HG03280 (cell line): ENCODE results near the gene PPP2R5A.
"Not testable (repeated sequence)": the region's sequence is repeated elsewhere in the genome, so short reads cannot be mapped to it uniquely, and the experiment has no call there.

Experiments used
- ATAC-seq: cut with Tn5 transposase; IDR thresholded peaks from one replicate; pipeline ENCODE4 v1.9.1; 2021; ENCODE audit warnings: mild to moderate bottlenecking, moderate library complexity; ENCODE audit not compliant: unreplicated experiment

PPP2R5A gene

DNA sequence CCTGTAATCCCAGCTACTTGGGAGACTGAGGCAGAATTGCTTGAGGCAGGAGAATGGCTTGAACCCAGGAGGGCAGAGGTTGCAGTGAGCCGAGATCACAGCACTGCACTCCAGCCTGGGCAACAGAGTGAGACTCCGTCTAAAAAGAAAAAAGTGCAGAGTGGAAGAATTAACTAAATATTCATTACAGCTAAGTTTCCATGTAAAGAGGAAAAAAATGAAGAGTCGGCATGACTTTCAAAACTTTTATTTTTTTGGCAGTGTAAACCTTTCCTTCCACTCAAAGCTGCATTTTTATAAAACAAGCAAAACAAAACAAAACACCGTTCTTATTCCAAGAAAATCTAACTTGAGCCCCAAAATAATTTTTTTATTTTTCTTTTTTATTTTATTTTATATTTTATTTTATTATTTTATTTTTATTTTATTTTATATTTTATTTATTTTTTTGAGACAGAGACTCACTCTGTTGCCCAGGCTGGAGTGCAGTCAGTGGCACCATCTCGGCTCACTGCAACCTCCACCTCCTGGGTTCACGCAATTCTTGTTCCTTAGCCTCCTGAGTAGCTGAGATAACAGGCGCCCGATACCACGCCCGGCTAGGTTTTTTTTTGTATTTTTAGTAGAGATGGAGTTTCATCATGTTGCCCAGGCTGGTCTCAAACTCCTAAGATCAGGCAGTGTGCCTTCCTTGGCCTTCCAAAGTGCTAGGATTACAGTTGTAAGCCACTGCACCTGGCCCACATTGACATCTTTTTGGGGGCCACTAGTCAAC, 66.6 kb downstream of the PPP2R5A start:
- no peak for ATAC-seq

GRCh38 chr1:212353181-212353580, 68.0 kb downstream of the PPP2R5A start:
- ATAC-seq, result no peak

DNA sequence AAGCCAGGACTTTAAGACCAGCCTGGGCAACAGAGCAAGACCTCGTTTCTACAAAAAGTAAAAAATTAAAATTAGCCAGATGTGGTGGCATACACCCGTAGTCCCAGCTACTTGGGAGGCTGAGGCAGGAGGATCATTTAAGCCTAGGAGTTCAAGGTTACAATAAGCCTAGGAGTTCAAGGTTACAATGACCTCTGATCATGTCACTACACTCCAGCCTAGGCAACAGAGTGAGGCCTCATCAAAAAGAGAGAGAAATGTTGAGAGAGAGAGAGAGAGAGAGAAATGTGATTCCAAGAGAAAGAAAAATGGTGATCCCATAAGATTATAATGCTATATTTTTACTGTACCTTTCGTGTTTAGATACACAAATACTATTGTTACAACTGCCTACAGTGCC, 69.3 kb downstream of the PPP2R5A start:
- ATAC-seq, result no peak

- ATAC-seq, result no peak
Observed at GRCh38 chr1:212355230-212355969, 70.2 kb downstream of the PPP2R5A start.

DNA sequence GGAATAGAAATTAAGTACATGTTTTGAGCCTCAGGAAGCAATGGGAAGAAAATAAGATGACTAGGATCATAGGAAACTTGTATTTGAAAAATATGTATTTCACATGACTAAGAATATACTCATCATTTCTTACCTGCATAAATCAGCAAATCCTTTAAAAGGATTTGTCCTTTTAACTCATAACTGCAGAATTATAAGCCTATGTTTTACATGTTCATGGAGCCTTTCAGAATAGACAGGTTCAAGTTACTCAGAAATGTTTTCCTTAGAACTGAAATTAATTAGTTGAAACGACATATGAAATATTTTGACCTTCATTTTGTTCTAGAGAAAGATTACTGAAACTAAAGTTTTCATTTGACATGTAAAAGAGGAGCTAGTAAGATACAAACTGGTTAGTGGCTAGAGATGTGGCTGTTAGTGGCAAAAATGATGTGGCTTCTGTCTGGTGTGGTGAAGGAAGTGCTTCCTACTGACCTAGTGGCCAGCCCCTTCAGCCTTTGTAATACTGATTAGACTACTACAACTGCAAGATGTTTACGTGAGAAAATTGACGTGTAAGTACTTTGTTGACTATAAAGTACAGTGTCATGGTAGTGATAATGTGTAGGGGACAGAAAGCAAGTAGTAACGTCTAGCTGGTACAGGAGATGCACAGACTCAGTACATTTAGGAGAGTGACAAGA, 74.7 kb downstream of the PPP2R5A start:
- no peak for ATAC-seq

DNA sequence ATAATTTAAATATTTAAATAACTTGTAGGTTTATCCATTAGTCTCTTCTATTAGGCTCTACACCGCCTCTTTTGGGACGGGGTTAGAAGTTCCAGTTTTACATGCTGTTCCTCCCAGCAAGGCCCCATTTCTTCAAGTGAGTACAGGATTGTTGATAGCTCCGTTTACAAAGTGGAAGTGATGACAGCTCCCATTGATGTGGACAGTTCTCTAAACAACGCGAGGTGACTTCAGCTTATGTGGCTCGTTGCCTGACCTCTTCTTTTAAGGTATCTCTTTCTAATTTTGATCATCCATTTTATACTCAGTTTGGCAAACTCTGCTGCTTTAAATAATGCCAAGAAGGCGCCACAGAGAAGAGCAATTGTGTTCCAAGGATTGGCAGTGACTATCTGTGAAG, 79.8 kb downstream of the PPP2R5A start:
- ATAC-seq, result no peak

- ATAC-seq, result no peak
Observed at GRCh38 chr1:212366901-212367300, 81.7 kb downstream of the PPP2R5A start.

DNA sequence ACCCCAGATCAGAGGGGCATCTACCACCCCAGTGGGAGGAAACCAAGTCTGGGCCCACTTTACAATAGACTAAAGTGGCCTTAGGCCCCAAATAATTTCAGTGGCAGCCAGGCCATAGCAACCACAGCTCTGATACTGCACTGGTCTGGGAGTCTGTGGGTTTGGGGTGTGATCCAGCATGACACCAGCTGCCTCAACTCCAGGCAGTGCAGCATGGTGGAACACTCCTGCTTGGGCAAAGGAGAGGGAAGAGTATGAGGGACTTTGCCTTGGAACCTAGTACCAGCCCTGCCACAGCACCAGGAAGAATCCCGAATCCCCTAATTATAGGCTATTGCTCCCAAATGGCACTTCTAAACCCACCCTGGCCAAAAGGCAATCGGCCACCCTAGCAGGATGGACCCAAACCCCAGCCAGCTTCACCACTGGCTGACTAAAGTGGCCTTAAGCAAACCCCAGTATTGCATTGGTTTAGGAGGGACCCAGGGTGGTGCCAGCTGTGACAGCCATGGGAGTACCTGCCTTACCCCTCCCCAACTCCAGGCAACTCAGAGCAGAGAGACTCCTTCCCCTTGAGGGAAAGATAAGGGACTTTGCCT, 82.4 kb downstream of the PPP2R5A start:
- ATAC-seq, result no peak

DNA sequence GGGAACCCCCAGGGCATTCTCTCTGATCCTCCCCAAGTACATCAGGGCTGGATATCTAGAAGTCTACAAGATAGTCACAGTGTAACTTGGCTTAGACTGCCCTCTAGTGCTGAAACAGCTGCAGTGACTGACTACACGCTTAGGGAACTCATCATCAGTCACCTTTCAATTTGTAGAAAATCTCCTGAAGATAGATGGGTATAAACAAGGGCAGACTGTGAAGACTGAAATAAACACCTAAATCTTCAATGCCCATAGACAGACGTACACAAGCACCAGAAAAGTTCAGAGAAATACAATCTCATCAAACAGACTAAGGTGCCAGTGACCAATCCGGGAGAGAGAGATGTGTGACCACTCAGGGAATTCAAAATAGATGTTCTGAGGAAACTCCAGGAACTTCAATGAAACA, 82.9 kb downstream of the PPP2R5A start:
- ATAC-seq, result peak; percentile 88

GRCh38 chr1:212375986-212376385, 90.8 kb downstream of the PPP2R5A start:
- no peak for ATAC-seq

DNA sequence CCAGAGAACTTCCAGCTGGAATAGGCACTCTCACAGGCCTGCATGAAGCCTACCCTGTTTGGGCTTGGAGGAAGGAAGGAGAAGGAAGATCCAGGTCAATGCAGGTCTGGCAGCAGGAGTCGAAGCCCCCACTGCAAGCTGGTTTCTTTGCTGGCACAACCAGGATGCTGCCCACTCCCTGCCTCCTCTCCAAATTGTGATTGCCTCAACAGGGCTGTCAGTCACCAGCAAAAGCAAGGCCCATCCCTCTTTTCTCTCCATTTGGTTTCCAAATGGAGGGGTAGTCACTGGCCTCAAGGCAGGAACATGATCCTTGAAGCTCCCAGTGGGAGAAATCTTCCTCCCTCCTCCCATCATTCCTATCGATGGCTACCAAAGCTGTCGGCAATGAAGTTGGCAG, 92.4 kb downstream of the PPP2R5A start:
- ATAC-seq, result no peak

DNA sequence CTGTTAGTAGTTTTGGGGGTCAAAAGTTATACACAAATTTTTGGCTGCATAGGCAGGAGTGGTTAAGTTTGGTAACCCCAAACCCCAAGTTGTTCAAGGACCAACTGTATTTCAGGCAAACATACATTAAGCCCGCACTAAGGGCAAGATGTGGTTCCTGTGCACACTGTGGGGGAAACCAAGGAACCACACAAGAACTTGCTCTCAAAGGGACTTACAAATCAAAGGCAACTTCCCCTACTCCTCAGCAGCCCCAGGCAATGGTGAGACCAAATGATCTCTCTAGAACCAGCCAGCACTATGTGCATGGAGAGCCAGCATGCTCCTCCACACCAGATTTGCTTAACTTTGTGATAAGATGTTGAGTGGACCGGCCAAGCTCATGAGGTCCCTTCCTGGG, 94.2 kb downstream of the PPP2R5A start:
- ATAC-seq, result no peak

DNA sequence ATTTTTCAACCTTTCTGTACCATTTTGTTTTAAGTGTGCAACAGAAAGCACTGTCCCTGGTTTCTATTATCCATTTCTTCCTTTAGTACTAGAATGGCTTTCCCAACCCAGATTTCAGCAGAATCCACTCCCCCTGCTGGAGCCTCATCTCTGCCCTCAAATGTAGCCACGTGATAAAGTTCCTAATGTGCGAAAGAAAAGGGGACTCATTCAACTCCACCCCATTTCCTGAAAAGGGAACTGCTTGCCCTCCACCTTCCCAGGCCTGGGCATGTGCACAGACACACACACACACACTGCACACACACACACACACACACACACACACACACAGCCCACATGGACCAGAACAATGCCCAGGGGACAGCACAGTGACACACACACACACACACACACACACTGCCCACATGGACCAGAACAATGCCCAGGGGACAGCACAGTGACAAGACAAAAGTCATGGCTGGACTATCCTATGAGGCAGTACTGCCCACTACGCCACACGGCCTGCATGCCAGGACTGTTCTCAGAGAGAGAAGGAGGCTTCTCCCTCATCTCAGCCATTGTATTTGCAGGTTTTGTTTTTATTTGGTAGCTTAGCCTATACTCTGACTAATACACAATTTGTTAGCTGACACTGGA, 96.3 kb downstream of the PPP2R5A start:
- no peak for ATAC-seq

DNA sequence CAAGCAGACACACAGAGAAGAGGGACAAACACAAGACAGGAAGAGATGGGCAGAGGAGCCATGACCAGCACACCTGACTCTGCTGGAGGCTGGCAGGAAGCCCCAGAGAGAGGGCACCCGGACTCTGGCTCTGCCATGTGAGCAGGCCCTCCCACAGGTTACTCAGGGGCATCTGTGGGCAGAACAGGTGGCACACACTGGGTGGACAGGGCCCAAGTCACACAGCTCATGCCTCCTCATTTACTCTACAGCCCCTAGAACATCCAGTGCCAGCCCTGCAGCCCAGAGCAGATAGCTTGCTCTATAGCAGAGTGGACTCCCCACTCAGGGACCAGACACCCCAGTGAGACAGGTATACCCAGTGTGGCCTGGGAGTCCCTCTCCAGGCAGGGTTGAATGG, 100.8 kb downstream of the PPP2R5A start:
- ATAC-seq, result no peak

DNA sequence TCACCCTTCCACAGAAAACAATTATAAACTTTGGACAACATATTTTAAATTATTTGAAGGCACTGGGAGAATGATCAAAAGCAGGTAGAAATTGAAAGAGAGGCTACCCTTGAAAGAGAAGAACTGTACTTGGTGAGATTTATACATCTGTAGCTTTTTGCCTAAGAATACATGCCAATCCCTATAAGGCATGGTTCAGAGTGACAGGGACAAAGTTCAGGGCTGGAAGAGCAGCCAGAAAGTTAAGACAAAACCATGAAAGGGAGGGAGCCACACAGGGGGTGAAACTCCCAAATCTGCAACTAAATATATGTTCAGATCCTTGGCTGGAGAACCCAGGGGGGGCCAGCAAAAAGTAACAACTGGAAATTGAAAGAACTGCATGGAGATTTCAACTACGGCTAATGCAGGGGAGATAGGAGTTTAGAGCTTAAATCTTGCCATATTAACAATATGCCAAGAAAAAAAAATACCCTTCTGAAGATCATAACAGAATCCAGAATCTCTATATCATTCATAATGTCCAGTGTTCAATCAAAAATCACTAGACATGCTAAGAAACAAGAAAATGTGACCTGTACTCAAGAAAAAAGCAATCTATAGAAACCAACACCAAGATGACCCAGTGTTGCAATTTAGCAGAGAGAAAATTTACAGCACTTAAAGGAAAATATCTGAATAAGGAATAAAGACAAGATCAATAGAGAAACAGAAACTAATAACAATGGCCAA, 103.9 kb downstream of the PPP2R5A start:
- no peak for ATAC-seq

DNA sequence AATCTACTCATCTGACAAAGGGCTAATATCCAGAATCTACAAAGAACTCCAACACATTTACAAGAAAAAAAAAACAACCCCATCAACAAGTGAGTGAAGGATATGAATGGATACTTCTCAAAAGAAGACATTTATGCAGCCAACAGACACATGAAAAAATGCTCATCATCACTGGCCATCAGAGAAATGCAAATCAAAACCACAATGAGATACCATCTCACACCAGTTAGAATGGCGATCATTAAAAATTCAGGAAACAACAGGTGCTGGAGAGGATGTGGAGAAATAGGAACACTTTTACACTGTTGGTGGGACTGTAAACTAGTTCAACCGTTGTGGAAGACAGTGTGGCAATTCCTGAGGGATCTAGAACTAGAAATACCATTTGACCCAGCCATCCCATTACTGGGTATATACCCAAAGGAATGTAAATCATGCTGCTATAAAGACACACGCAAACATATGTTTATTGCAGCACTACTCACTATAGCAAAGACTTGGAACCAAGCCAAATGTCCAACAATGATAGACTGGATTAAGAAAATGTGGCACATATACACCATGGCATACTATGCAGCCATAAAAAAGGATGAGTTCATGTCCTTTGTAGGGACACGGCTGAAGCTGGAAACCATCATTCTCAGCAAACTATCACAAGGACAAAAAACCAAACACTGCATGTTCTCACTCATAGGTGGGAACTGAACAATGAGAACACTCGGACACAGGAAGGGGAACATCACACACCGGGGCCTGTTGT, 110.6 kb downstream of the PPP2R5A start:
- ATAC-seq, result not testable (repeated sequence)

GRCh38 chr1:212396638-212397037, 111.4 kb downstream of the PPP2R5A start:
- no peak for ATAC-seq

DNA sequence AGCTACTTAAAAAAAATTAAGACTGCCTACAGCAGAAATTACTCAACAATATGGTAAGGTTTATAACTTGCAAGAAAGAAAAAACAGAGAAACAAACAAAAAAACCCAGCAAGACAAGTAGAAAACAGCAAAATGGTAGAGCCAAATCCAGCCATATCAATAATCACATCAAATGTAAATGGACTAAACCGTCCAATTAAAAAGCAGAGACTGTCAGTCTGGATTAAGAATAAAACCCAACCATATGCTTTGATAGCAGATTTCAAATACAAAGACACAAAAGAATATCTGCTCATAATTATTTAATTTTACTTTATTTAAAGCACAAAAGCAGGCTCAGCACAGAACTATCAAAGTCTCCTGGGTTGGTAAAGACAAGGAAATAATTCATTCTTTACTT, 112.0 kb downstream of the PPP2R5A start:
- ATAC-seq, result no peak

DNA sequence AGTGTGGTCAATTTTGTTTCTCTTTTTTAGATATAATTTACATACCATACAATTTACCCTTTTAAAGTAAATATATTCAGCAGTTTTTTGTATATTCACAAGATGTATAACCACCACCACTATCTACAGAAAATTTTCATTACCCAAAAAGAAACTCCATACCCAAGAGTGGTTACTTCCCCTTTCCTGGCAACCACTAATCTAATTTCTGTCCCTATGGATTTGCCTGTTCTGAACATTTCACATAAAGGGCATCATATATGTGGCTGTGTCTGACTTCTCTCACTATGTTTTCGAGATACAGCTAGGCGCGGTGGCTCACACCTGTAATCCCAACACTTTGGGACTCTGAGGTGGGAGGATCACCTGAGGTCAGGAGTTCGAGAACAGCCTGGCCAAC, 115.8 kb downstream of the PPP2R5A start:
- no peak for ATAC-seq
